Mucosa of rectum (tissue), 2 donors: ENCODE data around the gene ERGIC2.
"Not testable (repeated sequence)": the region's sequence is repeated elsewhere in the genome, so short reads cannot be mapped to it uniquely, and the experiment has no call there.

Experiments
- H3K27ac ChIP-seq, 2 donors: one replicate each; pipeline ENCODE4 v1.7.0; 2013; ENCODE audit warnings: inconsistent platforms in 2 of 2, low read depth in 2 of 2, low read length in 2 of 2
- H3K27me3 ChIP-seq, 2 donors: one replicate each; pipeline ENCODE4 v1.7.0; 2013; ENCODE audit warnings: low read length in 2 of 2; ENCODE audit not compliant: control insufficient read depth in 2 of 2, insufficient read depth in 2 of 2
- H3K36me3 ChIP-seq, 2 donors: one replicate each; pipeline ENCODE4 v1.7.0; 2013; ENCODE audit warnings: low read length in 2 of 2; ENCODE audit not compliant: control insufficient read depth in 2 of 2, insufficient read depth in 2 of 2
- H3K4me1 ChIP-seq, 2 donors: one replicate each; pipeline ENCODE4 v1.7.0; 2013; ENCODE audit warnings: low read length in 2 of 2, mild to moderate bottlenecking in 1 of 2; ENCODE audit not compliant: control insufficient read depth in 2 of 2, insufficient read depth in 2 of 2
- H3K4me3 ChIP-seq, 2 donors: one replicate each; pipeline ENCODE4 v1.7.0; 2013; ENCODE audit warnings: low read length in 2 of 2
- H3K9ac ChIP-seq, 2 donors: one replicate each; pipeline ENCODE4 v1.7.0; 2013; ENCODE audit warnings: low read length in 2 of 2, low read depth in 1 of 2, mild to moderate bottlenecking in 1 of 2
- H3K9me3 ChIP-seq, 2 donors: one replicate each; pipeline ENCODE4 v1.7.0; 2013; ENCODE audit warnings: low read length in 2 of 2; ENCODE audit not compliant: control insufficient read depth in 2 of 2
- donor health status: healthy.
- donor health status: Normal muscosa, but diverticular disease.

ERGIC2 gene

DNA sequence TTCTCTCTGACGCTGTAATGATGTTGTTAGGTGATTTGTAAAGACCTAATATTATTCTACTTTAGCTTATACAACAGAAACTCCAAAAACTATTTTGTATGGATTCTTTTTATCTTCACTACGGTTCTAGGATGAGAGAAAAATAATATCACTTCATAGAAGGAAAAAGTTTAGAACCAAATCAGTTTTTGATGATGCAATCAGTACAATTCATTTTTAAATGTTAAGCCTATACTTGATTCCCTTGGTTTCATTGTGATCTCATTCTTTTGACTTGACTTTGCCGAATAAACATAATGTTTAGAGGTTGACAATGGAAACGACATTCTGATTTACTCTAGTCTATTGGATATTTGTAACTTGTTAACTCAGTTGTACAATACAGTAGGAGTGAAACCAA, 24.6 kb upstream of the ERGIC2 start:
- Histone ChIP-seq H3K27ac (no peak overlapping the region), H3K27me3 (no peaks in the 10 kb centered on the region), H3K9me3 (no peaks in the 10 kb centered on the region), H3K9ac (no peak overlapping the region), H3K36me3 (no peaks in the 10 kb centered on the region), H3K4me1 (no peaks in the 10 kb centered on the region), H3K4me3 (no peak overlapping the region)

GRCh38 chr12:29403991-29404390, 23.0 kb upstream of the ERGIC2 start:
- Histone ChIP-seq H3K9ac (no peak overlapping the region), H3K27ac (no peak overlapping the region), H3K9me3 (no peaks in the 10 kb centered on the region), H3K4me3 (no peak overlapping the region), H3K4me1 (no peaks in the 10 kb centered on the region), H3K36me3 (no peaks in the 10 kb centered on the region), H3K27me3 (no peaks in the 10 kb centered on the region)

GRCh38 chr12:29402437-29402836, 21.5 kb upstream of the ERGIC2 start:
- Histone ChIP-seq H3K27me3 (no peaks in the 10 kb centered on the region), H3K9ac (no peak overlapping the region), H3K27ac (no peak overlapping the region)

DNA sequence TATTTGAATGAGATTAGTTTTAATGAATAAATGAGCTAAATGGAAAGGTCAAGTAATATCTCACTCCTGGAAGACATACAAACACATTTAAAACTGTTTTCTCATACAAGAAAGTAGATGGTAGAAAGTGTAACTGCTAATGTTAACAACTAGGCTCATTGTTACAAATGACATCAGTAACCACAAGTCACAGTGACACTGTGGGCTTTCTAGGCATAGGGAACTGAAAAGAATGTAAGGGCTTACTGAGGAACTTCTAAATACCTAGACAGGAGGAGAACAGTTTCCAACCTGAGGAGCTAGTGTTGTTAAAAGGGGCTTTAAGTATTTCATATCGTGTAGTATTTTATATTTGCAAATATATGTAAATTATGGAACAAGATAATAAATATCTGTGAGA, 17.5 kb upstream of the ERGIC2 start:
- no peak overlapping the region for H3K4me3 ChIP-seq
- no peak overlapping the region for H3K27ac ChIP-seq
- no peak overlapping the region for H3K9ac ChIP-seq
- H3K4me1 ChIP-seq, result no peaks in the 10 kb centered on the region
- H3K27me3 ChIP-seq, result no peaks in the 10 kb centered on the region
- no peaks in the 10 kb centered on the region for H3K9me3 ChIP-seq
- H3K36me3 ChIP-seq, result no peaks in the 10 kb centered on the region

More at GRCh38 chr12:29402437-29402836, 21.5 kb upstream of the ERGIC2 start:
- H3K4me3 ChIP-seq, result no peak overlapping the region
- no peaks in the 10 kb centered on the region for H3K36me3 ChIP-seq
- H3K9me3 ChIP-seq, result no peaks in the 10 kb centered on the region
- no peaks in the 10 kb centered on the region for H3K4me1 ChIP-seq

GRCh38 chr12:29396774-29397173, 15.8 kb upstream of the ERGIC2 start:
- H3K4me3 ChIP-seq, result no peak overlapping the region

GRCh38 chr12:29395356-29395755, 14.4 kb upstream of the ERGIC2 start:
- no peak overlapping the region for H3K4me3 ChIP-seq
- no peak overlapping the region for H3K9ac ChIP-seq
- no peaks in the 10 kb centered on the region for H3K27me3 ChIP-seq
- H3K9me3 ChIP-seq, result no peaks in the 10 kb centered on the region
- no peaks in the 10 kb centered on the region for H3K4me1 ChIP-seq
- H3K27ac ChIP-seq, result no peak overlapping the region
- no peaks in the 10 kb centered on the region for H3K36me3 ChIP-seq

More at GRCh38 chr12:29396774-29397173, 15.8 kb upstream of the ERGIC2 start:
- H3K4me1 ChIP-seq, result no peaks in the 10 kb centered on the region
- H3K36me3 ChIP-seq, result no peaks in the 10 kb centered on the region
- no peak overlapping the region for H3K9ac ChIP-seq
- no peaks in the 10 kb centered on the region for H3K27me3 ChIP-seq
- no peaks in the 10 kb centered on the region for H3K9me3 ChIP-seq
- H3K27ac ChIP-seq, result no peak overlapping the region

DNA sequence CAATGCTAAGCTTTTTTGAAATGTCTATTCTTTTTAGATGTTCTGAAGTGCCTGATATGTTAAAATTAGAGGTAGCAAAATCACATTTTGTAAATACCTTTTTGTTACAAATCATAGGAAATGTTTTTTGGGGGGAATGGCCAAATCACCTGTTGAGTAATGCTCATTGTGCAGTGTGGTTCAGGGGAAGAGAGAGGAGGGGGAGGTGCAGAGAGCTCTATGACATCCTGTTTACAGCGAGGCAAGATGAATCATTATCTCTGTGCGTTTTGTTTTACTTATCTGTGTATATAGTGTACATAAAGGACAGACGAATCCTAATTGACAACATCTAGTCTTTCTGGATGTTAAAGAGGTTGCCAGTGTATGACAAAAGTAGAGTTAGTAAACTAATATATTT, 9.4 kb upstream of the ERGIC2 start:
- not testable (repeated sequence) for H3K27me3 ChIP-seq, H3K36me3 ChIP-seq, H3K9me3 ChIP-seq, H3K4me1 ChIP-seq, H3K4me3 ChIP-seq, H3K9ac ChIP-seq, H3K27ac ChIP-seq

- no peaks in the 10 kb centered on the region for H3K9me3 ChIP-seq
- H3K36me3 ChIP-seq, result no peaks in the 10 kb centered on the region
- no peaks in the 10 kb centered on the region for H3K27me3 ChIP-seq
- H3K9ac ChIP-seq, result no peak overlapping the region
- H3K4me3 ChIP-seq, result no peak overlapping the region
- H3K27ac ChIP-seq, result no peak overlapping the region
- H3K4me1 ChIP-seq, result no peaks in the 10 kb centered on the region
Measured at GRCh38 chr12:29389295-29389919, 8.4 kb upstream of the ERGIC2 start.

- H3K4me3 ChIP-seq, H3K4me1 ChIP-seq, H3K36me3 ChIP-seq, H3K9ac ChIP-seq, H3K27me3 ChIP-seq, H3K27ac ChIP-seq, H3K9me3 ChIP-seq: not testable (repeated sequence)
Measured at GRCh38 chr12:29386084-29386680, 5.2 kb upstream of the ERGIC2 start.

DNA sequence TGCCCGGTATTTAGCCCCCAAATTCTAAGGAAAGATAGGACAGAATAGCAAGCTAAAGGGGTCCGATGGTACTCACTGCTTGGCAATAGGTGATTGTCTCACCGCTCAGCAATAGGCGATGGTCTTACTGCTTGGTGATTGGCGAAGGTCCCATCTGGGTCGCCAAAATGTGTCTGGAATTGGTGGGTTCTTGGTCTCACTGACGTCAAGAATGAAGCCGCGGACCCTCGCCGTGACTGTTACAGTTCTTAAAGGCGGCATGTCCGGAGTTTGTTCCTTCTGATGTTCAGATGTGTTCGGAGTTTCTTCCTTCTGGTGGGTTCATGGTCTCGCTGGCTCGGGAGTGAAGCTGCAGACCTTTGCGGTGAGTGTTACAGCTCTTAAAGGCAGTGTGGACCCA, 4.2 kb upstream of the ERGIC2 start:
- H3K4me1 ChIP-seq, H3K9me3 ChIP-seq, H3K9ac ChIP-seq, H3K4me3 ChIP-seq, H3K27ac ChIP-seq, H3K36me3 ChIP-seq, H3K27me3 ChIP-seq: not testable (repeated sequence)
